SHP77 (cell line): Measurements from ENCODE around the gene UBTD1.
"Not testable (repeated sequence)": the region's sequence is repeated elsewhere in the genome, so short reads cannot be mapped to it uniquely, and the experiment has no call there.

Experiments used
- DNase-seq, 2 experiments: peaks; one replicate each; lab custom pipeline; 2025; lab: John Stamatoyannopoulos, UW

Gene UBTD1

GRCh38 chr10:97563337-97563736, 64.6 kb downstream of the UBTD1 start:
- no peak for DNase-seq

- no peak for DNase-seq
Observed at GRCh38 chr10:97564776-97565175, 66.1 kb downstream of the UBTD1 start.

GRCh38 chr10:97566336-97566996, 67.7 kb downstream of the UBTD1 start:
- DNase-seq, result no peak

GRCh38 chr10:97567891-97568290, 69.2 kb downstream of the UBTD1 start:
- DNase-seq, result no peak

GRCh38 chr10:97570146-97570788, 71.5 kb downstream of the UBTD1 start:
- no peak for DNase-seq

- DNase-seq, result no peak
Observed at GRCh38 chr10:97570789-97571471, 72.2 kb downstream of the UBTD1 start.

GRCh38 chr10:97571622-97572021, 72.9 kb downstream of the UBTD1 start:
- DNase-seq, result no peak

- DNase-seq, result peak; percentile 64 to 66
Observed at GRCh38 chr10:97572214-97572989, 73.7 kb downstream of the UBTD1 start, which contains the start of gene ANKRD2. TSS of gene ANKRD2 (plus strand) at chr10:97572779. CDS start at chr10:97572789, 10 bp downstream.

- DNase-seq, result no peak
Observed at GRCh38 chr10:97573021-97573420, 74.3 kb downstream of the UBTD1 start.

GRCh38 chr10:97573672-97574071, 74.9 kb downstream of the UBTD1 start:
- DNase-seq, result no peak

- peak; percentile 84 to 90 for DNase-seq
Observed at GRCh38 chr10:97574374-97575126, 75.8 kb downstream of the UBTD1 start.

- no peak for DNase-seq
Observed at GRCh38 chr10:97575127-97575668, 76.5 kb downstream of the UBTD1 start.

GRCh38 chr10:97576487-97576886, 77.8 kb downstream of the UBTD1 start:
- DNase-seq, result not testable (repeated sequence)

- DNase-seq, result no peak
Observed at GRCh38 chr10:97577701-97578100, 79.0 kb downstream of the UBTD1 start.

GRCh38 chr10:97578171-97578844, 79.6 kb downstream of the UBTD1 start:
- DNase-seq, result no peak

GRCh38 chr10:97580421-97581367, 82.0 kb downstream of the UBTD1 start:
- no peak for DNase-seq

- no peak for DNase-seq
Observed at GRCh38 chr10:97582169-97582568, 83.4 kb downstream of the UBTD1 start.

- DNase-seq, result no peak
Observed at GRCh38 chr10:97583476-97583875, 84.8 kb downstream of the UBTD1 start.

GRCh38 chr10:97584060-97584797, 85.5 kb downstream of the UBTD1 start, which contains the start of gene HOGA1:
TSS of gene HOGA1 (plus strand) at chr10:97584389. CDS start at chr10:97584704, 315 bp downstream.
- peak; percentile 79 to 89 for DNase-seq
